Glutamatergic neuron (in vitro differentiated cells): ENCODE results near the gene STK11. TPM values are rescaled to one million over a fixed set of nuclear protein-coding genes. Genes with fewer than 3 reads are reported as not detected.

Source experiments
- DNase-seq: peaks from one replicate; pipeline ENCODE4 v3.0.0; 2022
- H3K27ac Mint-ChIP-seq: one replicate; pipeline ENCODE4 v1.8.0; 2020; ENCODE audit warnings: mild to moderate bottlenecking, mixed read lengths, inconsistent platforms; ENCODE audit not compliant: unreplicated experiment
- H3K27me3 Mint-ChIP-seq: one replicate; pipeline ENCODE4 v1.8.0; 2020; ENCODE audit warnings: mild to moderate bottlenecking, moderate library complexity, mixed read lengths, inconsistent platforms; ENCODE audit not compliant: unreplicated experiment
- H3K36me3 Mint-ChIP-seq: one replicate; pipeline ENCODE4 v1.8.0; 2020; ENCODE audit warnings: mild to moderate bottlenecking, mixed read lengths, inconsistent platforms; ENCODE audit not compliant: unreplicated experiment
- H3K4me1 Mint-ChIP-seq: one replicate; pipeline ENCODE4 v1.8.0; 2020; ENCODE audit warnings: mild to moderate bottlenecking, low read depth, mixed read lengths, inconsistent platforms; ENCODE audit not compliant: unreplicated experiment
- H3K4me3 Mint-ChIP-seq: one replicate; pipeline ENCODE4 v1.8.0; 2020; ENCODE audit warnings: mild to moderate bottlenecking, mixed read lengths, inconsistent platforms; ENCODE audit not compliant: unreplicated experiment
- H3K9me3 Mint-ChIP-seq: one replicate; pipeline ENCODE4 v1.8.0; 2020; ENCODE audit warnings: mild to moderate bottlenecking, moderate library complexity, mixed read lengths, inconsistent platforms; ENCODE audit not compliant: unreplicated experiment
- CTCF ChIP-seq: fragments of 200-600 bp; sonication (generic); IDR thresholded peaks from one replicate; pipeline ENCODE4 v1.5.0; 2021; ENCODE audit not compliant: partially characterized antibody, unreplicated experiment
- long read RNA-seq: library from polyadenylated mRNA; unstranded; transcript quantifications from one replicate; pipeline ENCODE4 v2.0.0, GENCODE V29; 2020; ENCODE audit not compliant: unreplicated experiment
- total RNA-seq: library from RNA; stranded (reverse); fragmentation: NEBNext Ultra II Directional; extraction: Animal tissue kit (Norgen Biotek cat#: 25700); gene quantifications from one replicate; pipeline ENCODE4 v1.2.1, GENCODE V29; 2021; ENCODE audit not compliant: unreplicated experiment

STK11 gene, protein sequence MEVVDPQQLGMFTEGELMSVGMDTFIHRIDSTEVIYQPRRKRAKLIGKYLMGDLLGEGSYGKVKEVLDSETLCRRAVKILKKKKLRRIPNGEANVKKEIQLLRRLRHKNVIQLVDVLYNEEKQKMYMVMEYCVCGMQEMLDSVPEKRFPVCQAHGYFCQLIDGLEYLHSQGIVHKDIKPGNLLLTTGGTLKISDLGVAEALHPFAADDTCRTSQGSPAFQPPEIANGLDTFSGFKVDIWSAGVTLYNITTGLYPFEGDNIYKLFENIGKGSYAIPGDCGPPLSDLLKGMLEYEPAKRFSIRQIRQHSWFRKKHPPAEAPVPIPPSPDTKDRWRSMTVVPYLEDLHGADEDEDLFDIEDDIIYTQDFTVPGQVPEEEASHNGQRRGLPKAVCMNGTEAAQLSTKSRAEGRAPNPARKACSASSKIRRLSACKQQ
- total RNA-seq, result 48.2 TPM
- long read RNA-seq, partial matches to known transcripts, result 3 of 4 reads
- long read RNA-seq, other reads (novel, unspliced or antisense), result 1 of 4 reads

GRCh38 chr19:1205114-1206099 is at the start of gene STK11:
STK11 (plus strand) TSS chr19:1205778; CDS start chr19:1206914, 1,136 bp downstream.
- no peak for TF ChIP-seq CTCF
- Mint-ChIP-seq H3K36me3 (no peaks in the 10 kb centered on the region), H3K9me3 (peaks cover 12% of the 10 kb centered on the region), H3K4me3 (peak within 1 kb of the TSS; percentile 92), H3K27ac (peak within 1 kb of the TSS; percentile 82), H3K4me1 (peaks cover 8% of the 10 kb centered on the region), H3K27me3 (peaks cover 11% of the 10 kb centered on the region)
- peak; percentile 100 for DNase-seq

GRCh38 chr19:1156305-1156801 is 49.2 kb upstream of the STK11 start:
- no peak for TF ChIP-seq CTCF
- Mint-ChIP-seq H3K4me1 (no peaks in the 10 kb centered on the region), H3K4me3 (no peak overlapping the region), H3K9me3 (no peaks in the 10 kb centered on the region), H3K27ac (no peak overlapping the region), H3K27me3 (peaks cover 4% of the 10 kb centered on the region), H3K36me3 (no peaks in the 10 kb centered on the region)
- no peak for DNase-seq

GRCh38 chr19:1156830-1157615 is 48.6 kb upstream of the STK11 start:
- H3K27me3 Mint-ChIP-seq, result peaks cover 4% of the 10 kb centered on the region
- TF ChIP-seq CTCF, result no peak

DNA sequence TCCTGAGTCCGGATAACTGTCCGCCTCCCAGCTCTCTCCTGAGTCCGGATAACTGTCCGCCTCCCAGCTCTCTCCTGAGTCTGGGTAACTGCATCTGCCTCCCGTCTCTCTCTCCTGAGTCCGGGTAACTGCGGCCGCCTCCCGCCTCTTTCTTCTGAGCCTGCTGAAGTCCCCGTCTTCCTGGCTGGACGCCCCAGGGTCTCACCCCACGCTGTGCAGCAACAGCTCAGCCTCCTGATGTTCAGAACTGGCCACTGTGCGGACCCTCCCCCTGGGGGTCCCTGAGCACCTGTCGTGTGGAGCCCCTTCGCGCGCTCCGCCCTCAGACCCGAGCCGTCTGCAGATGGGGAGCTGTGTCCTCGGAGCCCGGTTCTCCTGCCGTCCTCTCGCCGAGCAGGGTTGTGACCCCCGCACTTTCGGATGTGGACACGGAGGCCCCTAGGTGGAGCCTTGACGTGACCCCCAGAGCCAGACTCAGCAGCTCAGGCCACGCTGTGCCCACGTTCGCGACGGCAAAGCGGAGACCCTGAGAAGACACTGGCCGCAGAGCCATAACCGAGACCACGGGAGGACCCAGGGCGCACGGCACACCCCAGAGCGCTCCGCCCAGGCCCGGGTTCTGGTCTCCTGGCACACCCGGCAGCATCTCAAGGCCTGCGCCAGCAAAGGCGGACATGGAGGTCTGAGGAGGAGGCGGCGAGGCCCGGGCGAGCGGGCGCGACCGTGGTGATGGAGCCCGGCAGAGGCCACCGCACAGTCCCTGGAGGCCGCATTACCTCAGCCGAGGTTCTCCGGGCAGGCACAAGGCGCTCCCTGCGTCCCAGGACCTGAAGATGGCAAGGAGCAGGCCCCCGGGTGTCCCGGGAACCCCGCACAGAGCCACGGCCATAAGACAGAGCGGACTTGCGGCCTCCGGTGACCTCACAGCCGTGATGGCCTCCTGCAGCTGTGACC is 47.4 kb upstream of the STK11 start:
- Mint-ChIP-seq H3K27me3 (peaks cover 9% of the 10 kb centered on the region), H3K4me3 (no peak overlapping the region), H3K4me1 (peaks cover 1% of the 10 kb centered on the region), H3K36me3 (no peaks in the 10 kb centered on the region), H3K27ac (peak overlapping the region; percentile 22), H3K9me3 (no peaks in the 10 kb centered on the region)
- no peak for TF ChIP-seq CTCF
- no peak for DNase-seq

More at GRCh38 chr19:1156830-1157615, 48.6 kb upstream of the STK11 start:
- H3K9me3 Mint-ChIP-seq, result no peaks in the 10 kb centered on the region
- H3K27ac Mint-ChIP-seq, result no peak overlapping the region
- no peak for DNase-seq
- H3K4me1 Mint-ChIP-seq, result peaks cover 1% of the 10 kb centered on the region
- no peaks in the 10 kb centered on the region for H3K36me3 Mint-ChIP-seq
- no peak overlapping the region for H3K4me3 Mint-ChIP-seq
